DMS79 treated with DMSO at 0.1 percent for 48 hours (cell line): ENCODE data around the gene ATP1B2.
"Not testable (repeated sequence)": the region's sequence is repeated elsewhere in the genome, so short reads cannot be mapped to it uniquely, and the experiment has no call there.

Experiments used
- DNase-seq: peaks from one replicate; lab custom pipeline; 2025; lab: John Stamatoyannopoulos, UW

Gene ATP1B2

GRCh38 chr17:7634384-7634783, 16.3 kb upstream of the ATP1B2 start:
- no peak for DNase-seq

- DNase-seq, result no peak
Observed at GRCh38 chr17:7636163-7636562, 14.6 kb upstream of the ATP1B2 start.

GRCh38 chr17:7640783-7641182, 9.9 kb upstream of the ATP1B2 start:
- DNase-seq, result no peak

- DNase-seq, result not testable (repeated sequence)
Observed at GRCh38 chr17:7641635-7642034, 9.1 kb upstream of the ATP1B2 start.

GRCh38 chr17:7644775-7645174, 6.0 kb upstream of the ATP1B2 start:
- no peak for DNase-seq

- DNase-seq, result no peak
Observed at GRCh38 chr17:7646457-7646856, 4.3 kb upstream of the ATP1B2 start.

- DNase-seq, result no peak
Observed at GRCh38 chr17:7647018-7647417, 3.7 kb upstream of the ATP1B2 start.

GRCh38 chr17:7651097-7651664, 455 bp downstream of the ATP1B2 start:
- DNase-seq, result no peak

GRCh38 chr17:7651665-7652387, 1.1 kb downstream of the ATP1B2 start:
- DNase-seq, result no peak

- no peak for DNase-seq
Observed at GRCh38 chr17:7652388-7653356, 1.9 kb downstream of the ATP1B2 start.

- no peak for DNase-seq
Observed at GRCh38 chr17:7654832-7655540, 4.3 kb downstream of the ATP1B2 start.

GRCh38 chr17:7655541-7655840, 4.8 kb downstream of the ATP1B2 start:
- no peak for DNase-seq

- DNase-seq, result no peak
Observed at GRCh38 chr17:7656958-7657609, 6.4 kb downstream of the ATP1B2 start.

GRCh38 chr17:7667656-7668406, 17.1 kb downstream of the ATP1B2 start:
- DNase-seq, result no peak

GRCh38 chr17:7668482-7668881, 17.8 kb downstream of the ATP1B2 start:
- no peak for DNase-seq

- no peak for DNase-seq
Observed at GRCh38 chr17:7673239-7673638, 22.5 kb downstream of the ATP1B2 start.

GRCh38 chr17:7674934-7675333, 24.2 kb downstream of the ATP1B2 start:
- DNase-seq, result no peak

GRCh38 chr17:7676533-7676932, 25.8 kb downstream of the ATP1B2 start:
- DNase-seq, result no peak

- DNase-seq, result no peak
Observed at GRCh38 chr17:7677388-7678067, 26.8 kb downstream of the ATP1B2 start.

GRCh38 chr17:7684851-7685532, 34.3 kb downstream of the ATP1B2 start:
- peak; percentile 46 for DNase-seq
